ENCODE results near the gene NT5E. TPM values are rescaled to one million over a fixed set of nuclear protein-coding genes. Genes with fewer than 3 reads are reported as not detected.

Gene NT5E
- total RNA-seq, 2 experiments from 2014 or later: 5.2 to 6.7 TPM

GRCh38 chr6:85465762-85466161 is 15.9 kb downstream of the NT5E start:
- Mint-ChIP-seq H3K27ac (peak overlapping the region; percentile 97), H3K36me3 (ENCODE audit: low read depth) (peaks cover 2% of the 10 kb centered on the region), H3K9me3 (no peaks in the 10 kb centered on the region), H3K4me1 (ENCODE audit: low read depth) (peaks cover 68% of the 10 kb centered on the region), H3K4me3 (peak overlapping the region; percentile 8), H3K27me3 (no peaks in the 10 kb centered on the region)
- intact Hi-C loops (cut with micrococcal nuclease): loop anchor here (10.0 kb wide), 1 partner anchor 209 kb away; no protein-coding TSS in a partner anchor
- POLR2A ChIA-PET: interaction anchor here (0.7 to 7.0 kb wide), 2 partner anchors 11 to 13 kb away, joined by 3 to 89 read pairs; partner anchors contain the start of gene NT5E
- DNase-seq (peak; percentile 35), ATAC-seq (peak; percentile 17)
- CTCF ChIA-PET: interaction anchor here (0.6 to 24.4 kb wide), 3 partner anchors 15 to 258 kb away, joined by 3 to 364 read pairs (median 65); partner anchors contain the start of gene NT5E
- no peak for TF ChIP-seq CTCF (IDR thresholded peaks at IDR 0.05)

DNA sequence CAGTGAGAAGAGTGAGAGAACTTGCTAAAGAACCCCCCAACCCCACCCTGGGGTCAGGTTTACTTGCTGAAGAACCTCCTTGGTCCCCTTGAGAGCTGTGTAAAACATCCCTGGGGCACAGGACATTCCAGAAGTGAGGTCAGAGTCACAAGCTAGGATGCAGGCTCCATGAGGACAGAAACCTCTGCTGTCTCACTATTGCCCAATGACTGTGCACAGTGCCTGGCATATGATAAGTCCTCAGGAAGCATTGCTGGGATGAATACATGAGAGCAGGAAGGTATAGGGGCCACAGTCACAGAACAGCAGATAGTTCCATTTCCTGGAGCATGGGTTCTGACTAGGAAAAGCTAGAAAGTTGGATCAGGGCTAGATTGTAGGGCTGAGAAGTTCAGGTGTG is 18.4 kb downstream of the NT5E start:
- ChIA-PET CTCF (interaction anchor here (1.0 to 24.4 kb wide), 5 partner anchors 13 to 113 kb away, joined by 3 to 364 read pairs (median 4); partner anchors contain the start of gene NT5E), POLR2A (interaction anchor here (1.5 kb wide), 1 partner anchor 18 kb away, joined by 3 read pairs; the partner anchor contains the start of gene NT5E)
- no peak overlapping the region for H3K27ac Mint-ChIP-seq
- peaks cover 43% of the 10 kb centered on the region for H3K4me1 Mint-ChIP-seq (ENCODE audit: low read depth)
- H3K27me3 Mint-ChIP-seq: no peaks in the 10 kb centered on the region
- H3K4me3 Mint-ChIP-seq: no peak overlapping the region
- no peak for TF ChIP-seq CTCF (IDR thresholded peaks at IDR 0.05)
- peaks cover 2% of the 10 kb centered on the region for H3K36me3 Mint-ChIP-seq (ENCODE audit: low read depth)
- ATAC-seq: no peak
- intact Hi-C loops (cut with micrococcal nuclease): loop anchor here (10.0 kb wide), 1 partner anchor 206 kb away; no protein-coding TSS in a partner anchor
- H3K9me3 Mint-ChIP-seq: no peaks in the 10 kb centered on the region
- no peak for DNase-seq

GRCh38 chr6:85469276-85470022 is 19.6 kb downstream of the NT5E start:
- intact Hi-C loops (cut with micrococcal nuclease): loop anchor here (10.0 kb wide), 1 partner anchor 205 kb away; no protein-coding TSS in a partner anchor
- no peaks in the 10 kb centered on the region for H3K9me3 Mint-ChIP-seq
- H3K36me3 Mint-ChIP-seq (ENCODE audit: low read depth): peaks cover 2% of the 10 kb centered on the region
- ChIA-PET CTCF (interaction anchor here (1.0 to 24.4 kb wide), 5 partner anchors 12 to 114 kb away, joined by 3 to 364 read pairs (median 4); partner anchors contain the start of gene NT5E), POLR2A (interaction anchor here (0.9 to 1.5 kb wide), 2 partner anchors 19 to 66 kb away, joined by 3 read pairs; partner anchors contain the start of gene NT5E)
- ATAC-seq (no peak), DNase-seq (no peak)
- no peak overlapping the region for H3K27ac Mint-ChIP-seq
- H3K4me1 Mint-ChIP-seq (ENCODE audit: low read depth): peaks cover 33% of the 10 kb centered on the region
- TF ChIP-seq CTCF (IDR thresholded peaks at IDR 0.05): no peak
- no peaks in the 10 kb centered on the region for H3K27me3 Mint-ChIP-seq
- H3K4me3 Mint-ChIP-seq: no peak overlapping the region

DNA sequence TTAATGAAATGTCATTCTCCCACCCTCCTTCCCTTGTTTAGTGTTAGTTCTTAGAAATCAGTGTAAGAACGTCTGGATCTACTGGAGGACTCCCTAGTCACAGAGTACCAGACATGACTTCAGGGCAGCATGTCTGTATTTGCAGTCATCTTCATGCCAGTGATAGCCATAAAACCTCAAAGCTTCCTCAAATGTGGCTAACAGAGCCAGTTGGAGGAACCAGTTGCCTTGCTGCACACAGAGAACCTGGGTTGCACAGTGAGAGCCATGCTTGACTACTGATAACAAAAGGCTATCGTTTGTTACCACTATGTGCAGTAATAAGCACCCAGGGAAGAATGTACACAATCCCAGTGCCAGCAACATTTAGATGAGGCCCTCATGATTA is 20.1 kb downstream of the NT5E start:
- no peak for TF ChIP-seq CTCF (IDR thresholded peaks at IDR 0.05)
- peaks cover 27% of the 10 kb centered on the region for H3K4me1 Mint-ChIP-seq (ENCODE audit: low read depth)
- H3K27me3 Mint-ChIP-seq: no peaks in the 10 kb centered on the region
- H3K4me3 Mint-ChIP-seq: no peak overlapping the region
- ATAC-seq (no peak), DNase-seq (no peak)
- CTCF ChIA-PET: interaction anchor here (2.8 to 24.4 kb wide), 2 partner anchors 12 to 115 kb away, joined by 8 to 364 read pairs; no protein-coding TSS in a partner anchor
- intact Hi-C loops (cut with micrococcal nuclease): no loop called here
- POLR2A ChIA-PET: interaction anchor here (1.5 kb wide), 1 partner anchor 20 kb away, joined by 3 read pairs; the partner anchor contains the start of gene NT5E
- no peaks in the 10 kb centered on the region for H3K9me3 Mint-ChIP-seq
- no peak overlapping the region for H3K27ac Mint-ChIP-seq
- H3K36me3 Mint-ChIP-seq (ENCODE audit: low read depth): peaks cover 3% of the 10 kb centered on the region

Data from activated CD8-positive, alpha-beta T cell treated with anti-CD3 and anti-CD28 coated beads for 36 hours (primary cell).